Adipocyte (in vitro differentiated cells): ENCODE data around the gene NT5C.
"Not testable (repeated sequence)": the region's sequence is repeated elsewhere in the genome, so short reads cannot be mapped to it uniquely, and the experiment has no call there.

Experiments used
- DNase-seq: peaks from one replicate; pipeline ENCODE4 v3.0.0-alpha.2; 2015; ENCODE audit warnings: low read depth
- H3K27me3 ChIP-seq: replicated peaks from 2 replicates; pipeline ENCODE4 v1.7.0; 2013; ENCODE audit warnings: mild to moderate bottlenecking, low read length, moderate library complexity; ENCODE audit not compliant: control insufficient read depth, insufficient read depth
- H3K36me3 ChIP-seq: 2 replicates; pipeline ENCODE4 v1.7.0; 2013; ENCODE audit warnings: low read length, mild to moderate bottlenecking, moderate library complexity; ENCODE audit not compliant: control insufficient read depth, insufficient read depth, severe bottlenecking
- H3K4me1 ChIP-seq: 2 replicates; pipeline ENCODE4 v1.7.0; 2013; ENCODE audit warnings: mild to moderate bottlenecking, low read length, moderate library complexity; ENCODE audit not compliant: control insufficient read depth, insufficient read depth
- H3K4me3 ChIP-seq: 2 replicates; pipeline ENCODE4 v1.7.0; 2013; ENCODE audit warnings: mild to moderate bottlenecking, low read length, moderate library complexity
- H3K9ac ChIP-seq: 2 replicates; pipeline ENCODE4 v1.7.0; 2013; ENCODE audit warnings: mild to moderate bottlenecking, low read length, moderate library complexity
- H3K9me3 ChIP-seq: 2 replicates; pipeline ENCODE4 v1.7.0; 2013; ENCODE audit warnings: mild to moderate bottlenecking, low read length, moderate library complexity; ENCODE audit not compliant: control insufficient read depth

The NT5C gene

GRCh38 chr17:75158480-75158879 is 26.9 kb upstream of the NT5C start:
- not testable (repeated sequence) for H3K9me3 ChIP-seq, H3K9ac ChIP-seq, H3K4me3 ChIP-seq, H3K36me3 ChIP-seq, DNase-seq, H3K4me1 ChIP-seq, H3K27me3 ChIP-seq

- peaks cover 7% of the 10 kb centered on the region for H3K4me1 ChIP-seq
- H3K4me3 ChIP-seq: no peak overlapping the region
- H3K36me3 ChIP-seq: no peaks in the 10 kb centered on the region
- DNase-seq: no peak
- H3K27me3 ChIP-seq: no peaks in the 10 kb centered on the region
- H3K9ac ChIP-seq: no peak overlapping the region
- H3K9me3 ChIP-seq: no peaks in the 10 kb centered on the region
Measured at GRCh38 chr17:75155191-75155601, 23.7 kb upstream of the NT5C start.

- Histone ChIP-seq H3K9ac (peak within 1 kb of the TSS; percentile 93), H3K4me3 (peak within 1 kb of the TSS; percentile 94), H3K9me3 (no peaks in the 10 kb centered on the region), H3K4me1 (peaks cover 7% of the 10 kb centered on the region), H3K27me3 (no peaks in the 10 kb centered on the region), H3K36me3 (no peaks in the 10 kb centered on the region)
- peak; percentile 100 for DNase-seq
Measured at GRCh38 chr17:75154195-75155106, 22.9 kb upstream of the NT5C start, which contains the start of gene JPT1. TSS of gene JPT1 (minus strand) at chr17:75154512. CDS start at chr17:75154397, 115 bp downstream.

- H3K4me3 ChIP-seq: peak overlapping the region; percentile 94
- no peaks in the 10 kb centered on the region for H3K9me3 ChIP-seq
- peak overlapping the region; percentile 93 for H3K9ac ChIP-seq
- no peaks in the 10 kb centered on the region for H3K27me3 ChIP-seq
- peaks cover 7% of the 10 kb centered on the region for H3K4me1 ChIP-seq
- DNase-seq: peak; percentile 56
- no peaks in the 10 kb centered on the region for H3K36me3 ChIP-seq
Measured at GRCh38 chr17:75153780-75154194, 22.2 kb upstream of the NT5C start.

- H3K4me3 ChIP-seq: peak overlapping the region; percentile 94
- peak; percentile 50 for DNase-seq
- peaks cover 2% of the 10 kb centered on the region for H3K36me3 ChIP-seq
- H3K9me3 ChIP-seq: no peaks in the 10 kb centered on the region
- peaks cover 7% of the 10 kb centered on the region for H3K4me1 ChIP-seq
- peak overlapping the region; percentile 93 for H3K9ac ChIP-seq
- no peaks in the 10 kb centered on the region for H3K27me3 ChIP-seq
Measured at GRCh38 chr17:75152922-75153779, 21.6 kb upstream of the NT5C start.

- Histone ChIP-seq H3K36me3 (peaks cover 8% of the 10 kb centered on the region), H3K4me1 (peaks cover 7% of the 10 kb centered on the region), H3K9me3 (no peaks in the 10 kb centered on the region), H3K9ac (no peak overlapping the region), H3K27me3 (no peaks in the 10 kb centered on the region), H3K4me3 (peak overlapping the region; percentile 94)
- DNase-seq: peak; percentile 36
Measured at GRCh38 chr17:75152523-75152921, 21.0 kb upstream of the NT5C start.

- H3K27me3 ChIP-seq: no peaks in the 10 kb centered on the region
- DNase-seq: no peak
- peaks cover 8% of the 10 kb centered on the region for H3K4me1 ChIP-seq
- H3K36me3 ChIP-seq: peaks cover 14% of the 10 kb centered on the region
- H3K4me3 ChIP-seq: no peak overlapping the region
- H3K9me3 ChIP-seq: no peaks in the 10 kb centered on the region
- H3K9ac ChIP-seq: no peak overlapping the region
Measured at GRCh38 chr17:75151930-75152329, 20.4 kb upstream of the NT5C start.

GRCh38 chr17:75147878-75148546 is 16.5 kb upstream of the NT5C start:
- no peak for DNase-seq
- Histone ChIP-seq H3K9ac (no peak overlapping the region), H3K36me3 (peaks cover 42% of the 10 kb centered on the region), H3K9me3 (no peaks in the 10 kb centered on the region), H3K4me3 (no peak overlapping the region), H3K4me1 (peaks cover 13% of the 10 kb centered on the region), H3K27me3 (no peaks in the 10 kb centered on the region)

- Histone ChIP-seq H3K9ac (no peak overlapping the region), H3K4me3 (no peak overlapping the region), H3K4me1 (peaks cover 10% of the 10 kb centered on the region), H3K9me3 (no peaks in the 10 kb centered on the region), H3K27me3 (no peaks in the 10 kb centered on the region), H3K36me3 (peaks cover 45% of the 10 kb centered on the region)
- DNase-seq: peak; percentile 70
Measured at GRCh38 chr17:75146592-75146991, 15.1 kb upstream of the NT5C start.

- no peak for DNase-seq
- H3K9me3 ChIP-seq: no peaks in the 10 kb centered on the region
- no peaks in the 10 kb centered on the region for H3K27me3 ChIP-seq
- peaks cover 10% of the 10 kb centered on the region for H3K4me1 ChIP-seq
- peaks cover 55% of the 10 kb centered on the region for H3K36me3 ChIP-seq
- H3K4me3 ChIP-seq: no peak overlapping the region
- H3K9ac ChIP-seq: no peak overlapping the region
Measured at GRCh38 chr17:75144816-75145512, 13.4 kb upstream of the NT5C start.
